HG02759 (cell line): ENCODE measurements around the gene FAM53C.
"Not testable (repeated sequence)": the region's sequence is repeated elsewhere in the genome, so short reads cannot be mapped to it uniquely, and the experiment has no call there.

ENCODE experiments used
- ATAC-seq: cut with Tn5 transposase; IDR thresholded peaks from one replicate; pipeline ENCODE4 v1.9.1; 2021; ENCODE audit warnings: mild to moderate bottlenecking, moderate library complexity; ENCODE audit not compliant: unreplicated experiment

The FAM53C gene

DNA sequence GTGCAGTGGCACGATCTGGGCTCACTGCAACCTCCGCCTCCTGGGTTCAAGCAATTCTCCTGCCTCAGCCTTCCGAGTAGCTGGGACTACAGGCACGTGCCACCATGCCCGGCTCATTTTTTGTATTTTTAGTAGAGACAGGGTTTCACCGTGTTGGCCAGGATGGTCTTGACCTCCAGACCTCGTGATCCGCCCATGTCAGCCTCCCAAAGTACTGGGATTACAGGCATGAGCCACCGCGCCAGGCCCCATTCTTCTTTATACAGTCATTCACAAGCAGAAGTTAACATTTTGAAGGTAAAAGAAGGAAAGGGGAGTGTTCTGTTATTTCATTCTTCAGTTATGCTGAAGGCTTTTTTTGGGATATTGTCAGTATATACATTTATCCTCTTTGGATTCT lies 51.8 kb downstream of the FAM53C start:
- ATAC-seq = not testable (repeated sequence)

DNA sequence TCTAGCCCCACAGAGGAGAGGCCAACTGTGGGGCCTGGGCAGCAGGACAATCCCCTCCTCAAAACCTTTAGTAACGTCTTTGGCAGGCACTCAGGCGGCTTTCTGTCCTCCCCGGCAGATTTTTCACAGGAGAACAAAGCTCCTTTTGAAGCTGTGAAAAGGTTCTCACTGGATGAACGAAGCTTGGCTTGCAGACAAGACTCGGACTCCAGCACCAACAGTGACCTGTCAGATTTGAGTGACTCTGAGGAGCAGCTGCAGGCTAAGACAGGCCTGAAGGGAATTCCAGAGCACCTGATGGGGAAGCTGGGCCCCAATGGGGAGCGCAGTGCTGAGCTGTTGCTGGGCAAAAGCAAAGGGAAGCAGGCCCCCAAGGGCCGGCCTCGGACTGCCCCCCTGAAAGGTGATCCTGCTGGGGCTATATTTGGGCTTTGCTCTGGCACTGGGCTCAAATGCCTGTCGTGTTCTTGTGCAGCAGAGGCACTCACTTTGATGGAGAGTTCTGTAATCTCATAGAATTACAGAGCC lies 53.9 kb downstream of the FAM53C start:
- ATAC-seq = no peak
